Common myeloid progenitor, CD34-positive (primary cell): ENCODE data around the gene ZBTB46.

Source experiments
- CTCF ChIA-PET: fragments of 350-600 bp; sonication (Branson Sonifier 250); formaldehyde crosslinking; loops from one replicate; lab custom pipeline; 2021; ENCODE audit warnings: antibody characterized with exemption; lab: Charles Lee
- POLR2A ChIA-PET: fragments of 350-600 bp; sonication (Branson Sonifier 250); formaldehyde crosslinking; loops from one replicate; lab custom pipeline; 2021; ENCODE audit warnings: antibody characterized with exemption; lab: Charles Lee
- DNase-seq, 3 donors: peaks; one replicate each; pipeline versions ENCODE4 v3.0.0 to v3.0.0-alpha.2; 2013
- H3K27ac ChIP-seq, 2 experiments: 1 replicate in 1 of 2; 2 replicates in 1 of 2; pipeline ENCODE4 v1.7.0; 2013; ENCODE audit warnings: inconsistent platforms in 2 of 2, low read length in 2 of 2, mild to moderate bottlenecking in 2 of 2, low read depth in 1 of 2, moderate library complexity in 1 of 2; ENCODE audit not compliant: severe bottlenecking in 2 of 2, insufficient read depth in 1 of 2, poor library complexity in 1 of 2
- H3K27me3 ChIP-seq, 5 experiments: replicated peaks in 2 of 5; 1 replicate in 3 of 5; 2 replicates in 2 of 5; pipeline versions ENCODE4 v1.6.1 to v1.7.0; 2013; ENCODE audit warnings: low read length in 4 of 5, mild to moderate bottlenecking in 2 of 5, moderate library complexity in 2 of 5, inconsistent platforms in 1 of 5; ENCODE audit not compliant: insufficient read depth in 5 of 5, control insufficient read depth in 4 of 5
- H3K36me3 ChIP-seq, 4 experiments: 1 replicate in 2 of 4; 2 replicates in 2 of 4; pipeline versions ENCODE4 v1.6.1 to v1.7.0; 2013; ENCODE audit warnings: low read length in 3 of 4, control low read depth in 1 of 4, mild to moderate bottlenecking in 1 of 4; ENCODE audit not compliant: control insufficient read depth in 4 of 4, insufficient read depth in 4 of 4
- H3K4me1 ChIP-seq, 4 experiments: 1 replicate in 3 of 4; 2 replicates in 1 of 4; pipeline versions ENCODE4 v1.6.1 to v1.7.1; 2013; ENCODE audit warnings: low read length in 3 of 4, mild to moderate bottlenecking in 3 of 4, control low read depth in 1 of 4, inconsistent platforms in 1 of 4, moderate library complexity in 1 of 4; ENCODE audit not compliant: control insufficient read depth in 4 of 4, insufficient read depth in 4 of 4; ENCODE audit errors: control extremely low read depth in 1 of 4
- H3K4me3 ChIP-seq, 7 experiments: 1 replicate in 4 of 7; 2 replicates in 3 of 7; pipeline versions ENCODE4 v1.5.1 to v1.7.0; 2013; ENCODE audit warnings: mild to moderate bottlenecking in 7 of 7, low read length in 6 of 7, moderate library complexity in 6 of 7, inconsistent platforms in 2 of 7, low read depth in 2 of 7, control low read depth in 1 of 7; ENCODE audit not compliant: insufficient read depth in 4 of 7, control insufficient read depth in 1 of 7; ENCODE audit errors: extremely low read depth in 1 of 7
- H3K9me3 ChIP-seq, 5 experiments: 1 replicate in 4 of 5; 2 replicates in 1 of 5; pipeline versions ENCODE4 v1.6.1 to v1.7.1; 2013; ENCODE audit warnings: low read length in 4 of 5, mild to moderate bottlenecking in 2 of 5, inconsistent platforms in 1 of 5, low read depth in 1 of 5, moderate library complexity in 1 of 5; ENCODE audit not compliant: control insufficient read depth in 4 of 5, insufficient read depth in 2 of 5; ENCODE audit errors: control extremely low read depth in 1 of 5
- WGBS: methylation state at CpG from one replicate; pipeline ENCODE4 v1.1.5; 2013; ENCODE audit not compliant: insufficient coverage; 5-methylcytosine and 5-hydroxymethylcytosine counted together

ZBTB46 gene

DNA sequence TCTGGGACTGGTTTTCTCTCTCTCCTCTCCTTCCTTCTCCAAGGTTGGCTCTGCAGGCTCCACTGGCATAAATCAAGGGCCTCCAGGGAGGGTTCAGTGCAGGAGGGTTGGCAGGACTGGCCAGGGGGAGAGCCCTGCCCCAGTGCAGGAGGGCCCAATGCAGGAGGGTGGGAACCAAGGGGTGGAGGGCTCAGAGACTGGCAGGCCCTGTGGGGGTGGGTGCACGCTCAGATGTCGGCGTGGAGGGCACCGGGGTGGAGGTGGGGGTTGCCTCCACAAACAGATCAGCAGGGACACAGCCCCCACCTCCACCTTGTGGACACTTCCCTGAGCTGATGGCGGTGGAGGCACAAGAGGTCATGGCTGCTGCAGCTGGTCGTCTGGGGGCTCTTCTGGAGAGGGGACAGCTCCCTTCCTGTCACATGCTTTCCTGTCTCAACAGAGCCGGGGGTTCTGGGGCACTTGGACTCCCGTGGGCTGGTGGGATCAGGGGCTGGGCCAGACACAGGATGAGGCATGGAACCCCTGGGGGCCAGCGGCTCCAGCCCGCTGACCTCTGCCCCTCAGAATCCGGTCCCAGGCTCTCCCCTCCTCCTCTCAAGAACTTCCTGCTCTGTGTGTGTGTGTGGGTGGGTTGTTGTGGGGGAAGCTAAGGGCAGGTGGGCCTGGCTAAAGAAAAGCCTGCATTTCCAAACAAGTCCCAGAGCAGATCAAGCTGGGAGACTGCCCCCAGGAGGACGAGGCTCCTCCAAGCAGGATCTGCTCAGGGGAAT, 27.5 kb upstream of the ZBTB46 start:
- POLR2A ChIA-PET = interaction anchor here (1.0 to 2.4 kb wide), 4 partner anchors 11 to 55 kb away, joined by 3 to 8 read pairs (median 4); no protein-coding TSS in a partner anchor
- DNase-seq = peak in 2 of 3 donors; percentile 51 to 63

DNA sequence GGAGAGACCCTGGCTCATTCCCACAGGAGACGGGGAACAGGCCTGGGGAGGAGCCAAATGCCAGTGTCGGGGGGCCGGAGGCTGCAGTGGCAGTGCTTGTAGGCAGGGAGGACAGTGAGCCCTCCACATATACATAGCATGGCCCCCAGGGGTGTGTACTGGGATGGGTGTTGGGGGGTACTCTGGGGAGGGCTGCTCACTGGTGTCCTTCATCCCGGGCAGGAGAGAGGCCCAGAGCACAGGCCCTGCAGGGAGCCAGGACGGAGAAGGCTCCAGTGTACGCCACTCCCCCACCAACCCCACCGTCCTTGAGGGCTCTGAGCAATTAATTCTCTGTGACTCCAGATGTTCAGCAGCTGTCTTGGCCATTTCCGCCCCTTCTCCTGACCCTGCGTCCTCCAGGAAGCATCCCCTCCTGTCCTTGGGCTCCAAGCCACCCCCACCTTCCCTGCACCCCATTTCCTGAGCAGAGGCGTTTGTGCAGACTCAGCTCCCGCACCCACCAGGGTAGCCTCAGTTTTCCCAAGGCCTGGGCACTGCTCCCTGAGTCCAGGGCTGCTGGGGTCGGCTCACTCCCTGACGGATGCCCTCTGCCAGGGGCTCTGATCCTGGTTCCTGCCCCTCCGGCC, 26.8 kb upstream of the ZBTB46 start:
- H3K4me3 ChIP-seq = peak overlapping the region in 6 of 7 experiments; percentile 11 to 70 (median 46)
- ChIA-PET POLR2A (interaction anchor here (1.0 to 2.4 kb wide), 2 partner anchors 10 to 27 kb away, joined by 4 to 8 read pairs; no protein-coding TSS in a partner anchor), CTCF (interaction anchor here (0.9 to 1.8 kb wide), 7 partner anchors 12 to 73 kb away, joined by 3 to 5 read pairs (median 3); no protein-coding TSS in a partner anchor)
- no peaks in the 10 kb centered on the region for H3K9me3 ChIP-seq
- 18% methylated on average over 11 of the region's 14 CpGs for WGBS
- no peak overlapping the region for H3K27ac ChIP-seq
- DNase-seq = no peak
- peaks cover 0 to 17% (median 11%) of the 10 kb centered on the region in 4 experiments for H3K36me3 ChIP-seq
- no peaks in the 10 kb centered on the region for H3K27me3 ChIP-seq
- H3K4me1 ChIP-seq = peaks cover 0 to 94% (median 76%) of the 10 kb centered on the region in 4 experiments

More for the DNA sequence above, 27.5 kb upstream of the ZBTB46 start:
- peak overlapping the region in 6 of 7 experiments; percentile 32 to 70 (median 49) for H3K4me3 ChIP-seq
- no peaks in the 10 kb centered on the region for H3K9me3 ChIP-seq
- peaks cover 0 to 98% (median 78%) of the 10 kb centered on the region in 4 experiments for H3K4me1 ChIP-seq
- no peaks in the 10 kb centered on the region for H3K27me3 ChIP-seq
- WGBS = 0% methylated on average over 8 of the region's 12 CpGs
- H3K36me3 ChIP-seq = peaks cover 0 to 20% (median 11%) of the 10 kb centered on the region in 4 experiments
- H3K27ac ChIP-seq = peak overlapping the region; percentile 15 to 64
- CTCF ChIA-PET = interaction anchor here (0.9 to 1.8 kb wide), 9 partner anchors 11 to 74 kb away, joined by 3 to 5 read pairs (median 3); no protein-coding TSS in a partner anchor

DNA sequence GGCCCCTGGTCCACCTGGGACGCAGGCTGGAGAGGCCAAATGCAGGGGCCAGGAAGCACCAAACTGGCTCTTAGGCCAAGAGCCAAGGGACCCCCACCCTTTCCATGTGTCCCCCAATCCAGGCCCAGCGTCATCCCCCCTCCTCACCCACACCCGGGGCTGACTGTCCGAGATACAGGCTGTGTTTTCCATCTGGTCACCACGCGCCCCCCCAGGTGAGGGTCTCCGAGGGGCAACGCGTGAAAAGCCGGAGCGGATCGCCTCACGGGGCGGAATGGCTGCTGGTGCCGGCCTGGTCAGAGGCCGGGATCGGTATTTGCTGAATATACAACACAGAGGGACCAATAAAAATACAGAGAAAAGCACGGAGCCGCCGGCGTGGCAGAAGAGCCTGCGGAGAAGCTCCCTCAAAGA, 25.0 kb upstream of the ZBTB46 start:
- Histone ChIP-seq H3K27ac (no peak overlapping the region), H3K4me3 (no peak overlapping the region), H3K4me1 (peaks cover 0 to 83% (median 75%) of the 10 kb centered on the region in 4 experiments), H3K36me3 (peaks cover 0 to under 1% (median 0%) of the 10 kb centered on the region in 4 experiments), H3K9me3 (no peaks in the 10 kb centered on the region), H3K27me3 (no peaks in the 10 kb centered on the region)
- WGBS = 95% methylated on average over 20 of the region's 22 CpGs
- DNase-seq = no peak
- CTCF ChIA-PET = interaction anchor here (0.6 to 1.1 kb wide), 2 partner anchors 42 to 318 kb away, joined by 3 to 4 read pairs; no protein-coding TSS in a partner anchor
- POLR2A ChIA-PET = no interaction called here

DNA sequence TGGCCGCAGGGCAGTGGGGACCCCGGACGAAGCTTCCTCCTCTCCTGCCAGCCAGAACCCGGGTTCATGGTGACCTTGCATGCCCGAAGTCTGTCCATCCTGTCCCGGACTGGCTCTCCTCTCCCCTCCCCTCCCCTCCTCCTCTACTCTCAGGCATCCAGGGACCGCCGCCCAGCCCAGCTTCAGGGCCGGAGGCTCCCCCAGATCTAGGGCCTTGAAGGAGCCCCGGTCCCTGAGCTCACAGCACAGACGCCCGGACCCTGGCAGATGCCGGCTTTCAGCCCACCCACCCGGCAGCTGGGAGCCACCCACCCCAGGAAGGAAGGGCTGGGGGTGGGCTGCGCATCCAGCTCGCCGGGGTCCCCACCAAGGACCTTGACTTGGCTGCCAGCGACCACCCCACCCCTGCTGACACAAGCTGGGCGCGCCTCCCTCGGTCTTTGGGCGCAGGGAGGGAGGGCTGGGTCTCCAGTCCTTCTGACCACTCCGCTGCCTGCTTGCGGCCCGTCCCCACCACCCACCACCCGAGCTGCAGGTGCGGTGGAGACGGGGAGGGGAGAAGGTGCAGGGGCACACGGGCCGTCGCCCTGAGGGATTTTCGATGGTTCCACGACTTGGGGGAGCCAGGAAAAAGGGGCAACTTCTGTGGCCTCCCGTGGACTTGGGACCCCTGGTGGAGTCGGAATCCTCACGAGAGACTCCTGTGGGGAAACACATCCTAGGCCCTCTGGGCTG, 24.5 kb upstream of the ZBTB46 start:
- 81% methylated on average over 24 of the region's 36 CpGs for WGBS
- no peak for DNase-seq
- H3K27ac ChIP-seq = no peak overlapping the region
- H3K4me1 ChIP-seq = peaks cover 0 to 83% (median 75%) of the 10 kb centered on the region in 4 experiments
- ChIA-PET POLR2A (interaction anchor here (0.6 kb wide), 1 partner anchor 10 kb away, joined by 3 read pairs; the partner anchor contains the start of gene TPD52L2), CTCF (interaction anchor here (0.6 to 2.5 kb wide), 3 partner anchors 9 to 318 kb away, joined by 3 to 12 read pairs (median 4); partner anchors contain the start of gene TPD52L2)
- H3K36me3 ChIP-seq = no peaks in the 10 kb centered on the region
- H3K27me3 ChIP-seq = no peaks in the 10 kb centered on the region
- H3K9me3 ChIP-seq = no peaks in the 10 kb centered on the region
- peak overlapping the region in 3 of 7 experiments; percentile 19 to 59 (median 53) for H3K4me3 ChIP-seq

- H3K9me3 ChIP-seq = no peaks in the 10 kb centered on the region
- H3K27me3 ChIP-seq = no peaks in the 10 kb centered on the region
- ChIA-PET CTCF (interaction anchor here (1.1 to 2.5 kb wide), 3 partner anchors 9 to 317 kb away, joined by 3 to 12 read pairs (median 4); partner anchors contain the start of gene TPD52L2), POLR2A (interaction anchor here (0.6 to 0.8 kb wide), 2 partner anchors 10 to 16 kb away, joined by 3 read pairs; partner anchors contain the start of gene TPD52L2)
- peak overlapping the region in 1 of 2 experiments; percentile 61 for H3K27ac ChIP-seq
- no peaks in the 10 kb centered on the region for H3K36me3 ChIP-seq
- 13% methylated on average over 18 of the region's 26 CpGs for WGBS
- DNase-seq = no peak
- peaks cover 0 to 78% (median 72%) of the 10 kb centered on the region in 4 experiments for H3K4me1 ChIP-seq
- peak overlapping the region in 4 of 7 experiments; percentile 1 to 59 (median 46) for H3K4me3 ChIP-seq
Observed at GRCh38 chr20:63854766-63855362, 23.8 kb upstream of the ZBTB46 start.
